ENCODE results near the gene HSD11B1L. TPM values are rescaled to one million over a fixed set of nuclear protein-coding genes. Genes with fewer than 3 reads are reported as not detected.
A peak's percentile ranks its signal among the peaks of the same experiment; 100 is the strongest.
"Not testable (repeated sequence)": the region's sequence is repeated elsewhere in the genome, so short reads cannot be mapped to it uniquely, and the experiment has no call there.

The HSD11B1L gene
- total RNA-seq, 1 donor from 2014 or later = 1.1 TPM

DNA sequence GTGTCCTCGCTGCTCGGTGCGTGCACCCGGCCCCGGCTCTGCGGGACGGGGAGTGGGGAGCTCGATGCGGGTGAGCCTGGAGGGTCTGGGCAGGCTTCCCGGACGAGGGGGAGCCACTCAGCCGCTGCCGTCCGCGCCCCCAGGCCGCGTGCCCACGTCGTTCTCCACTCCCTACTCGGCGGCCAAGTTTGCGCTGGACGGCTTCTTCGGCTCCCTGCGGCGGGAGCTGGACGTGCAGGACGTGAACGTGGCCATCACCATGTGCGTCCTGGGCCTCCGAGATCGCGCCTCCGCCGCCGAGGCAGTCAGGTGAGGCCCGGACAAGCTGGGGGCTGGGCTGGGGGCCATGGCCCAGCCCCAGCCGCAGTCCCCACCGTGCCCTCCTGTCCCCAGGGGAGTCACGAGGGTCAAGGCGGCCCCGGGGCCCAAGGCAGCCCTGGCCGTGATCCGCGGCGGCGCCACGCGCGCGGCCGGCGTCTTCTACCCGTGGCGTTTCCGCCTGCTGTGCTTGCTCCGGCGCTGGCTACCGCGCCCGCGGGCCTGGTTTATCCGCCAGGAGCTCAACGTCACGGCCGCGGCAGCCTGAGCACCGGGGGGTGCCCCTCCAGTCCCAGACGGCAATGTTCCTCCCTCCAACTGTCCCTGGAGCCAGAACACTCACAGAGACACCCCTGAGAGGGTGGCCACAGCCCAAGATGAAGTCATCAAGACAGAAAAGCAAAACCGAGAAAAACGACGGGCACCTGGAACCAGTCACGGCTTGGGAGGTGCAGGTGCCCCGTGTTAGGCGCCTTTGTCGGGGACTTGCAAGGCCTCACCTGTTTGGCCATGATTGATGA, 6.8 kb downstream of the HSD11B1L start:
- ATAC-seq = no peak

DNA sequence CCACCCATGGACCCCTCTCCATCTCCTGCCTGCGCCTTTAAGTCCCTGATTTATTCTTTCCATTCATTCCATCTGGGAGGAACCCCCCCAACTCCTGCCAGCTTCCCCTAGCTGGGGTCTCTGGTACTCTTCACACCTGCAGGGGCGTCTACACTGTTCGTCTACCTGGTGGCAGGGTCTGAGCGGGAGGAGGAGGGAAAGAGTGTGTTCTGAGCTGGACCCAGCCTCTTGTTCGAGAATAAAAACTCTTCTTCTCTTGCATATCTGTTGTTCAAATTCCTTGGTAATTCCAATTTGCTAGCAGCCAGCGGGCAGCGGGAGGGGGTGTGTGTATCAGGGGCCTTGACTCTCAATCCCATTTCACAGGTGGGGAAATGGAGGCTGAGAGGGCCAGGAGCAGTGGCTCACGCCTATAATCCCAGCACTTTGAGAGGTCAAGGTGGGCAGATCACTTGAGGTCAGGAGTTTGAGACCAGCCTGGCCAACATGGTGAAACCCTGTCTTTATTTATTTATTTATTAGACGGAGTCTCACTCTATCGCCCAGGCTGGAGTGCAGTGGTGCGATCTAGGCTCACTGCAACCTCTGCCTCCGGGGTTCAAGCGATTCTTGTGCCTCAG, 7.5 kb downstream of the HSD11B1L start:
- not testable (repeated sequence) for ATAC-seq

DNA sequence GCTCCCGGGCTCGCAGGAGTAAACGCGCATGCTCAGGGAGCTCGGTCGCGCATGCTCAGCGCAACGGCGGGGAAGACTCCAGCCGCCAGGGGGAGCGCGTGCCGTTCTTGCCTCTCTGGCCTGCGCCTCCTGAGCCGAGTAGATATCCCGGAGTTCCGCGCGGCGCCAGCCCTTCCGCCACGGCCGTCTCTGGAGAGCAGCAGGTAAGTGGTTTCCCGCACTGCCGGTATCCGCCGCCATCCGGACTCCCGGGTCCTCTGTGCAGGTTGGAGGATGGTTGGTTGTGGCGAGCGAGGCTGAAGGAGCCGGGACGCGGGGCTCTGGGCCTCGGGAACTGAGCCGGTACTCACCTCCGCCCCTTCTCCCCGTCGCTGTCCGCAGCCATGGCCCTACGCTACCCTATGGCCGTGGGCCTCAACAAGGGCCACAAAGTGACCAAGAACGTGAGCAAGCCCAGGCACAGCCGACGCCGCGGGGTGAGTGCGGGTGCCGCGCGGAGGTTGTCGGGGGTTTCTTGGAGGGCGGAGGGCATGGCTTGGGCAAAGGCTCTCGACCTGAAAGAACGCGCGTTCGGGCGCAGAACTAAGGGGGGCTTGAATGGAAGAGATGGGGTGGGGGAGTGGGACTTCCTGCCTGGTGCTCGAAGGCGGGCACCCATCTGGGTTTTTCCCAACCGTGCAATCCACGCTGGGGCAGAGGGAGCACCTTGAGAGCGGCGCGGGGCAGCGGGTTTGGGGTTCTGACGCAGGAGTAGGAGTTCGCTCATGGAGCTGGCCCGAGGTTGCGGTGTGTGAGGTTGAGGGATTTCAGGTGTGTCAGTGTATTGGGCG, 9.5 kb downstream of the HSD11B1L start, which contains the start of gene RPL36:
TSS of gene RPL36 (plus strand) at position 171 of the 830 bp plus-strand sequence. CDS start at position 384, 213 bp downstream.
- peak; percentile 69 for ATAC-seq

DNA sequence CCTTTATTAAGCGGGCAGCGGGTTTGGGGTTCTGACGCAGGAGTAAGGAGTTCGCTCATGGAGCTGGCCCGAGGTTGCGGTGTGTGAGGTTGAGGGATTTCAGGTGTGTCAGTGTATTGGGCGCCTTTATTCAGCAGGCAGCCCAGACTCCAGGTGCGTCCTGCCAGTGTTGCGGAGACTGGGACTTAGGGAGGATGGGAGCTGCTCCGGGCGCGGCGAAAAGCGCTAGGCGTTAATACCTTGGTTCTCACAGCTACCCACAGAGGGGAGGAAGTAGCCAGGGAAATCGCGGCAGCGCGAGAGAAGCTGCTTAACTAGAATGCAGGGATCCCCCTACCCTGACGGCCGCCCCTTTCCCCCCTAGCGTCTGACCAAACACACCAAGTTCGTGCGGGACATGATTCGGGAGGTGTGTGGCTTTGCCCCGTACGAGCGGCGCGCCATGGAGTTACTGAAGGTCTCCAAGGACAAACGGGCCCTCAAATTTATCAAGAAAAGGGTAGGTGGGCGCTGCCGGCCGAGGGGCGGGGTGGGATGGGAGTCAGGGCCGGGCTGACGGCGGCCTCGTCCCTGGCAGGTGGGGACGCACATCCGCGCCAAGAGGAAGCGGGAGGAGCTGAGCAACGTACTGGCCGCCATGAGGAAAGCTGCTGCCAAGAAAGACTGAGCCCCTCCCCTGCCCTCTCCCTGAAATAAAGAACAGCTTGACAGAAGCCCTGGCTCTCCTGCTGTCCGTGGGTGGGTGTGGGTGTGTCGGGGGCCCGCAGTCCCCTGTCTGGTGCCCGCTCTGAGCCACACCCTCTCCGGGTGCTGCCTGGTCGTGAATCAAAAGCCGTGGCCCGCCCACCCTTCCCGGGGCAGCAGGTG, 10.4 kb downstream of the HSD11B1L start:
- peak; percentile 4 for ATAC-seq

DNA sequence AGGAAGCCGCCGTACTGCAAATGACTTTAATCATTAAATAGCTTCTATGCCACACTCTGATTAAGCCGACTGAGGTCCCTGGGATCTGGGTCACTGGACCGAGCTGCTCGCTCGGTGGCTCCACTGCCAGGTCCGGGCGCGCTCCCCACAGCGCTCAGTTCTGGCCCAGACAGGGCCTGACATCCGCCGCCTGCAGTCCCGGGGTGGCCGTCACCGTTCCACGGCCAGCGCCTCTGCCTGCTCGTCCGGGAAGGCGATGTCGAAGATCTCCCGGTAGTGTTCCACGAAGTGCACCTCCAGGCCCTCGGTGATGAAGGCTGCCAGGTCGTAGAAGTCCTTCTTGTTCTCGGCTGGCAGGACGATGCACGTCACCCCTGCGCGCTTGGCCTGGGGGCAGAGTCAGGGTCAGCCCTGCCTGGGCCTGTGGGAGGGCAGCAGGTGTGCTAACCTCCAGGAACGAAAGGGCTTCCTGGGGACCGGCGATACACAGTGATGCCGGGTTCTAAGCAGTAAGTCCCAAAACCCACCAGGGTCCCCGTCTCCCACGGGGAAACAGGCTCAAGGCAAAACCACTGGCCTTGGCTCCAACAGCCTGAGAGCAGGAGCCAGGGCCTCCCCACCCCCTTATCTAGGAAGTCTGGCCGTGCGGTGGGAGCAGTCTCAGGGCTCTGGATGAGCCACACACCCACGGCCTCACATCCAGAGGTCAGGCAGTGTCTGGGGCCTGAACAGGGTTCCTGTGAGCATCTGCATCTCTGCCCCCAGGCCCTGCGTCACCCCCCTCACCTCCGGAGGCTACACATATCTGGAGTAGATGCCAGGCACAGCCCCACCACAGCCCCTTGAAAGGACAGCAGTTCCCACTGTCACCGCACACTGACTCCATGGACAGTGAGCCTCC, 11.2 kb downstream of the HSD11B1L start:
- no peak for ATAC-seq

DNA sequence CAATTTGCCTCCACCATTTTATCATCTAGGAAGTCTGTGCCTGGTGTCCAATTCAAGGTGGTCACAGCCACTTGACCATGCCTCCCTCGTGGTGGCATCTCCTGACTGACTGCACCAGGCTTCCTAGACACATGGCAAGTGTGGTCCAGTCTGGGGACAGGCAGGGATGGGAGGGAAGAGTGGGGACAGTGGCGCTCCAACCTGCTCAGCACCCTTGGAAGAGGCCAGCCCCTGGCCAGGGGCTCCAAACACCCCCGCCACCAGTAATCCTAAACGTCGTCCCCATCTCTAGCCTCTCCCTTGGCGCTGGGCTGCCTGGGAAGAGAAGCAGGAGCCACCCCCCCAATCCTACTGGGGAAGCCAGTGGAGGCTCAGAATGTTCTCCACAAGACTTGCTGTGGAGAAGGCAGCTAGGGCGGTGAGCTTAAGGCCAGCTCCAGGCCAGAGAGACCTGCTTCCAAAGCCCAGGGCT, 11.9 kb downstream of the HSD11B1L start:
- no peak for ATAC-seq

DNA sequence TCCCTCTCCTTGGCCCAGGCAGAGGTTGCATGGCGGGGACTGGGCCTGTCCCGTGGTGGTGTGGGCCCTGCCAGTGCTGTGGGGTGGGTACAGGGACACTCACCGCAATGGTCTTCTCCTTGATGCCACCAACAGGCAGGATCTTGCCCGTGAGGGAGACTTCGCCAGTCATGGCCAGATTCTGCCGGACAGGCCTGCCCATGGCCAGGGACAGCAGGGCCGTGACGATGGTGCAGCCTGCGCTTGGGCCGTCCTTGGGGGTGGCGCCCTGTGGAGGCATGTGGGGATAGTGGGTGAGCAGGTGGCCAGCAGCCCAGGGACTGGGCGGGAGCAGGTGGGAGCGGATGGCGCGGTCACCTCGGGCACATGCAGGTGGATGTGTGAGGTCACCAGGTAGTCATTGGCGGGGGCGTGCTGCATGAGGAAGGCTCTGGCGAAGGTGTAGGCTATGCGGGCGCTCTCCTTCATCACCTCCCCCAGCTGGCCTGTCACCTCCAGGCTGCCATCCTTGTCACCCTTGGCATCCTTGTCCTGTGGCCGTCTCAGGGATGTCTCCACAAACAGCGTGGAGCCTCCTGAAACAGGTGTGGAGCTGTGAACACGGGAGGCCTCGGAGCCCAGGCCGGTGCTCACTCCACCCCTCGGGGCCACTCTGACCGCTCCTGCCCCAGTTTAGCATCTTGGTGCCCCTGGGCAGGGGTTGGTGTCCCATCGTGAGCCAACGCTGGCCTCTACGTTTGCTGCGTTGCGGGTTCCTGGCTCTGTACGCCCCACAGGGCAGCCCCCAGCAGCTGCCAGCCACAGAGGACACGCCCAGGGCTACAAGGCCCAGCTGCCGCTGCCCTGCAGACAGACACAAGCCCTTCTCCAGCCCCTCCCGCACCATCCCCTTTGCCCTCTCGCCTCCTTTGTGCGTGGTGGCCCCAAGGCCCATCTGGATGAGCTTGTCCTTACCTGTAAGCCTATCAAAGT, 12.7 kb downstream of the HSD11B1L start:
- no peak for ATAC-seq

DNA sequence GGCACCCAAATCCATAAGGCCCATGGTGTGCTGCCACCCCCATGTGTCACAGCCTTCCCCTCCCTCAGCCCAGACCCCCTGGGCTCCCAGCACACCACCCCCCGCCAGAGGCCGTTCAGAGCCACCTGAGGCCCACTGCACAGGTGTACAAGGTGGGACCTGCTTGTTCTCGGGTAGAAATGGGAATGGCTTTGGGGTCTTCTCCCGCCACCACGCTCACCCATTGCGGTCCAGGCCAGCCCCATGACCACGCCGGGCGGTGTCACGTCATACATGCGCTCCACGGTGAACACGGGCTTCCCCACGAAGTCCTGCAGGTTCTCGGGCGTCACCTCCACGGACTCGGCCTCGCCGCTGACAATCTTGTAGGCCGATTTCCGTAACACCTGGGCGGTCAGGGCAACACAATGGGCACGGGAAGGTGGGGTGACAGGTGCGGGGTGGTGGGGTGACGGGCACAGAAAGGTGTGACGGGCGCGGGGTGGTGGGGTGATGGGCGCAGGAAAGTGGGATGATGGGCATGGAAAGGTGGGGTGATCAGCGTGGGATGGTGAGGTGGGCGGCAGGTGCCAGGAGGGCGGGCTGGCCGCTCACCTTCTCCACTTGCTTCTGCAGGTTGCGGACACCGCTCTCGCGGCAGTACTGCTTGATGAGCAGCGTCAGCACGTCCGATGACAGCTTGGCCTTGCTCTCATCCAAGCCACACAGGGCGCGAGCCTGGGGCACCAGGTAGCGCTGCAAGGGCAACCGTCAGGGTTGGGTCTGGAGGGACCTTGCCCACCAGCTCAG, 13.5 kb downstream of the HSD11B1L start:
- no peak for ATAC-seq

DNA sequence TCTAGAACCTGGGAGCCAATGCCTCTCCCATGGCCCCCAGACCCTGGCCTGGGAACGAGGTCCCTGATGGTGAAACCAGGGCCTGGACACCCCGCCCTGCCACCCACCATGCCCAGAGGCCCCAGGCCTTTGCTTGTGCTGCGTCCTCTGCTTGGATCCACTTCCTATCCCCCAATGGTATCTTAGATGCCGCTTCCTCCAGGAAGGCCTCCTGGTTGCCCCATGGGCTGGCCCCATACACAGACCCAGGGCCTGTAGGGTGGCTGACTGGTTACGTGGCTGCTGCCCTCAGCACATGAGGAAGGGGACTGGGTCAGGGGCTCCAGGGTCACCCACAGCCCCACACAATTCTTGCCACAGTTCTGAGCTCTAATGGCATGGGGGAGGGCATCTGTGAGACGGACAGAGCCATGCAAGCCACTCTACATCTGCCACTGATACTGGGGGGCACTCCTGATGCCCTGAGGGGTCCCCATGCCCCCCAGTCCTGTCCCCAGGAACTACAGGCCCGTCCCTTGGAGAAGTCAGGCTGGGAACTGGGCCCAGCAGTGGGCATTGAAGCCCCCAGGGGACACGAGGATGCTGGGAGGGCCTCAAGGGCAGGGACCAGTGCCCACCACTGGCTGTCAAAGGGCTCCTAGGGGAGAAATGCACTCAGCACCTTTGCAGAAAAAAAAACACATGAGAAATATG, 14.3 kb downstream of the HSD11B1L start:
- ATAC-seq = no peak

DNA sequence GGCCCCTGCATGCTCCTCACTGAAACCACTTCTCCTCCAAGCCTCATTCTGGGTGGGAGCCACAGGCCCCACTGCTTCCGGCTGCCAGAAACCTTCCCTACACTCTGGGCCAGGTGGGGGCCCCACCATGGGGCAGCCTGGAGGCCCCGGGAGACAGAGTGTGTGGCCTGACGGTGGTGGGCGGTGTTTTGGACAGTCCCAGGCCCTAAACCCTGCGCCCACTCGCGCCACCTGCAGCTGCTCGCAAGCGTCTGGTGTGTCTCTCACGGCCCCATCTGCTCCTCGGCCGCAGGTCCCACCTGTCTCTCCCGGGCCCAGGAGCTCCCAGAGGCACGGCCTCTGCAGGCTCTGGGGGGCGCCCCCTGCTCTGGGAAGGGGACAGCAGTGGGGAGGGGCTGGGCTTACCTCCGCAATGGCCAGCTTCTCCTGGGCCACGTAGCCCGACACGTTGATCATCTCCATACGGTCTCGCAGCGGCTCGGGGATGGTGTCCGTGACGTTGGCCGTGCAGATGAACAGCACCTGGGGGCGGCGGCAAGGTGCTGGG, 14.9 kb downstream of the HSD11B1L start:
- no peak for ATAC-seq

DNA sequence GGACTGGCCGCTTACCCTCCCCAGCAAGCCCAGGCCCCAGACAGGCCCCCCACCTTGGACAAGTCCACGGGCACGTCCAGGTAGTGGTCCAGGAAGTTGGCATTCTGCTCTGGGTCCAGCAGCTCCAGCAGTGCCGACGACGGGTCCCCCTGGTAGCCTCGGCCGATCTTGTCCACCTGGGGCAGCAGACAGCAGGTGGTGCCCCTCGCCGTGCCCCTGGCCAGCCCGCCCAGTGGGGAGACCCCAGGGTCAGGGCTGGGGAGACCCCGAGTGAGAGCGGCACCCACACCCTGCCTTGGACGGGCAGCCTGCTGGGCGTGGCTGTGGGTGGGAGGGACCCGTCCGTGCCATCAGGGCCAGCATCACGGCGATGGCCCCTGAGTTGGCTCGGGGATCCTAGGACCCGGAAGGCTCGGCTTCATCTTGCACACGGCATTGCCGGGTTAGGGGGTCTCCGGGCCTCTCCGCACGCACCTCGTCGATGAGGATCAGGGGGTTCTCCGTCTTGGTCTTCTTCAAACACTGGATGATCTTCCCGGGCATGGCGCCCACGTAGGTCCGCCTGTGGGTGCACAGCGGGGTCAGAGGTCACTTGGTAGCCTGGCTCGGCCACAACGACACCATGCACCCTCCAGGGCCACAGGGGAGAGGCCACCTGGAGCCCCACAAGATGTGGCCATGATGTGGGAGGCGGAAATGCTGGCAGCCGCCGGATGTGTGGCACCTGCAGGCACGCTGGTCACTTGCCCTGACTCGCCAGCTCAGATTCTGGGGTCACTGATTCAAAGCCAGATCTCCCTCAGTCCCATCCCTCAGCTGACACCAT, 15.6 kb downstream of the HSD11B1L start:
- ATAC-seq = no peak

DNA sequence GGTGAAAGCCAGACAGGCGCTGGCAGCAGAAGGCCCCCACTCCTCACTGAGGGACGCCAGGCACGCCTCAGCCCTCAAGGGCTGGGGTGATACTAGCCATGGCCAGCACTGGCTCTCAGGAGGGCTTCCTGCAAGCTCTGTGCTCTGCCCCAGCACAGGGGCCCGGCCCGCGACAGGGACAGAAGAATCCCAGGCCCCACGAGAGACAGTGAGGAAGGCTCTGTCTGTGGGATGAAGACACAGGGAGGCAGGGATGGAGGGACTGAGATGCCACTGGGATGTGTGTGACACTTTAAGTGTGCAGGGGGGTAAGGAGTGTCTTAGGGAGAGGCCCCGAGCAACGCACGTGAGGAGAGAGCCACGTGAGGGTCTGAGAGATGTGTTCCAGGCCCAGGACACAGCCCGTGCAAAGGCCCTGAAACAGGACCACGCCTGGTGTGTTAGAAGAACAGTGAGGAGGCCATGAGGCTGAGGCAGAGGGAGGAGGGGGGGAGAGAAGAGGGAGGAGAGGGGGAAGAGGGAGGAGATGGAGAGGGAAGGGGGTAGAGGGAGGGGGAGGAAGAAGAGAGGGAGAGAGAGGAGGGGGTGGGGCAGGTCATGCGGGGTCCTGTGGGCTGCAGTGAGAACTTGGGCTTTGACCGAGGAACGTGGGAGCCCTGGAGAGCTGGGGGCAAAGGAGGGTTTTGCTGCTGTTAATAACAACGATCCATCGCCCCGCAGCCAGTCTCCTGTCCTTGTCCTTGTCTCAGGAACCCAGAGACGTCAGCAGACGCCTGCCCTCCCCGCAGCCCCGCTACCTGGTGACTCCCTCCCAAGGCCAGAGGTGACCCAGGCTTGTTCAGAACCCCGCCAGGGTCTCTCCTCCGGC, 16.4 kb downstream of the HSD11B1L start:
- ATAC-seq = no peak

DNA sequence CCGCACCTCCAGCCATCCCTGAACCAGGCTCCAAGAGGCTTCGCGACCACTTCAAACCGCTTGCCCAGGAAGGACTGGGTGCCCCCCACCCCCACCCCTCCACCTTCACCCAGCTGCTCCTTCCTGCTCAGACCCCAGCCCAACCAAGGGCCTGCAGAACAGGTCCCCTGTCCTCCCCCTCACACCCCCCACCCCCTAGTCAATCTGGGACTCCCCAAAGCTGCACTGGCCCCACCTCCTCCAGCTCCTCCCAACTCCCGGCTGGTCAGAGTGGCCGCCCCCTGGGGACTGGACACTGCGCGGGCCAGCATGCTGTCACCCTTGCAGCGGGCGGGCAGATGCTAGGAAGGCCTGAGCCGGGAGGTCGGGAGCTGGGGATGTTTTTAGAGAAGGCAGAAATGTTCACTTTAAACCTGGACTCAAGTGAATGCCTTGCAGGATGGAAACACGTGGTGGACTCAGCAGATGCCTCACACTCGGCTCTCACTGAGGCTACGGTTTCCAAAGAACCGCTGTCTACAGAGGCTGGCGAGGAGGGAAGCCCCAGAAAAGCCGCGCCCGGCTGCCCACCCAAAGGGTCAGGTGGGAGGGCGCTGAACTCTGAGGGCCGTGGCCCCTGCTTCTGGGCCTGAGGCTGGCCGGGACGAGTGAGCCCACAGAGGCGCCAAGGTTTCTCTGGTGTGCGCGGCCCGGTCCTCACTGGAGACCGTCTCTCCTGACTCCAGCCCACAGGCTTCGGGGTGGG, 17.2 kb downstream of the HSD11B1L start:
- ATAC-seq = no peak

DNA sequence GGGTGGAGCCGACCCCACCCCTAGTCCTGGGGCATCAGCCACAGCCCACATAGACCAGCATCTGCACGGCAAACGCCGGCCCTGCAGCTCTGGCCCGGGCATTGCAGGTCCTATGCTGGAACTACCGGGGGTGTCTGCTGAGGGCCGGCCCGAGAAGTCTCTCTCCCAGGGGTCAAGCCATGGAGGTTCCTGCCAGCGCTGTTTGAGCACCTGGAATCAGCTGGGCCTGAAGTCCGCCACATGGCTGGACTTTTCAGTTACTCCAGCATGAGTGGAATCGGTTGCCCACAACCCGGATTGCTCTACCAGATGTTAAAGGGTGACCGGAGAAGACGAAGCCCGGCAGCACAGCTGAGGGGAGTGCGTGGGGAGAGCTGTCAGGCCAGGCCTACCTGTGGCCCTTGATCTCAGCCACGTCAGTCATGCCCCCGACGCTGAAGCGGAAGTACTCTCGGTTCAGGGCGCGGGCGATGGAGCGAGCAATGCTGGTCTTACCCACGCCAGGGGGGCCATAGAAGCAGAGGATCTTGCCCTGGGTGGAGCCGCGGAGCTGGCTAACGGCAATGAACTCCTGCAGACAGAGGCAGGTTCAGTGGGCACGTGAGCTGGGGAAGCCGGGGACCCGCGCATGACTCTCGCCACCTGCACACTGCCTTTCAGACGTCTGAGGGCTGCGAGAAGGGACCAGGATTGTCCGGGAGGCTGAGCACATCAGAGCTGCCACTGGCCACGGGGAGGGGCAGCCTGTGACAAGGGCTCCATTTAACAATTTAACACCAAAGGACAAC, 18.0 kb downstream of the HSD11B1L start:
- peak; percentile 1 for ATAC-seq
